SK-N-SH (cell line): Measurements from ENCODE around the gene OBSCN.

Experiments
- CHD2 ChIP-seq: fragments of 150-350 bp; IDR thresholded peaks from 2 replicates; pipeline ENCODE4 v1.6.1; 2018; ENCODE audit warnings: low read length; ENCODE audit not compliant: partially characterized antibody
- EP300 ChIP-seq, 2 experiments: IDR thresholded peaks; 2 replicates each; pipeline versions ENCODE4 v1.4.0 to v1.6.1; 2012; ENCODE audit warnings: borderline replicate concordance in 1 of 2, low read depth in 1 of 2, low read length in 1 of 2
- RCOR1 ChIP-seq: fragments of 150-350 bp; IDR thresholded peaks from 2 replicates; pipeline ENCODE4 v1.6.1; 2017; ENCODE audit warnings: antibody characterized with exemption, low read length
- RXRA ChIP-seq: IDR thresholded peaks from 2 replicates; pipeline ENCODE4 v1.4.0; 2012; ENCODE audit warnings: low read depth, mild to moderate bottlenecking, borderline replicate concordance
- SIN3A ChIP-seq: IDR thresholded peaks from 2 replicates; pipeline ENCODE4 v1.6.1; 2012; ENCODE audit warnings: low read depth, mild to moderate bottlenecking, low read length, moderate library complexity, borderline replicate concordance
- TF ChIP-seq, protein P1 (sequence below): fragments of 150-350 bp; IDR thresholded peaks from 2 replicates; pipeline ENCODE4 v1.6.1; 2017; ENCODE audit warnings: antibody characterized with exemption, low read length, low read depth, borderline replicate concordance

- TF ChIP-seq, protein P1, sequence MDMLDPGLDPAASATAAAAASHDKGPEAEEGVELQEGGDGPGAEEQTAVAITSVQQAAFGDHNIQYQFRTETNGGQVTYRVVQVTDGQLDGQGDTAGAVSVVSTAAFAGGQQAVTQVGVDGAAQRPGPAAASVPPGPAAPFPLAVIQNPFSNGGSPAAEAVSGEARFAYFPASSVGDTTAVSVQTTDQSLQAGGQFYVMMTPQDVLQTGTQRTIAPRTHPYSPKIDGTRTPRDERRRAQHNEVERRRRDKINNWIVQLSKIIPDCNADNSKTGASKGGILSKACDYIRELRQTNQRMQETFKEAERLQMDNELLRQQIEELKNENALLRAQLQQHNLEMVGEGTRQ = no peak
- no peak for TF ChIP-seq CHD2
- no peak for TF ChIP-seq SIN3A
- TF ChIP-seq EP300 (IDR thresholded peaks at IDR 0.05; ENCODE audit: borderline replicate concordance in 1 of 2, low read depth in 1 of 2, low read length in 1 of 2) = no peak
- no peak for TF ChIP-seq RXRA
- TF ChIP-seq RCOR1 = no peak
Observed at GRCh38 chr1:228346731-228347130, 138.9 kb downstream of the OBSCN start.
